Keratinocyte (primary cell): ENCODE results near the gene ATRNL1. TPM values are rescaled to one million over a fixed set of nuclear protein-coding genes. Genes with fewer than 3 reads are reported as not detected.

ENCODE experiments used
- DNase-seq: peaks from one replicate; pipeline ENCODE4 v3.0.0-alpha.2; 2011; ENCODE audit warnings: low read depth, missing footprints, low spot score
- FAIRE-seq: peaks from 2 replicates; lab custom pipeline; 2011; peaks lifted over from hg19 to GRCh38; lab: Jason Lieb, UNC
- H2AFZ ChIP-seq: 2 replicates; pipeline ENCODE4 v1.6.0; 2012; ENCODE audit warnings: low read length, control low read depth, inconsistent platforms; ENCODE audit not compliant: control insufficient read depth
- H3K27ac ChIP-seq: 2 replicates; pipeline ENCODE4 v1.5.1; 2011; ENCODE audit warnings: low read length; ENCODE audit not compliant: control insufficient read depth, insufficient read depth
- H3K27me3 ChIP-seq: 3 replicates; pipeline ENCODE4 v1.6.0; 2011; ENCODE audit warnings: low read length; ENCODE audit not compliant: control insufficient read depth, insufficient read depth; ENCODE audit errors: extremely low read depth
- H3K36me3 ChIP-seq, 2 experiments: 2 replicates in 1 of 2; 3 replicates in 1 of 2; pipeline ENCODE4 v1.5.1; 2011; ENCODE audit warnings: low read length in 2 of 2, mild to moderate bottlenecking in 1 of 2; ENCODE audit not compliant: control insufficient read depth in 2 of 2, insufficient read depth in 2 of 2; ENCODE audit errors: extremely low read depth in 1 of 2
- H3K4me1 ChIP-seq: 3 replicates; pipeline ENCODE4 v1.5.1; 2011; ENCODE audit warnings: low read length; ENCODE audit not compliant: control insufficient read depth, insufficient read depth; ENCODE audit errors: extremely low read depth
- H3K4me2 ChIP-seq: 3 replicates; pipeline ENCODE4 v1.6.0; 2011; ENCODE audit warnings: low read depth, low read length; ENCODE audit not compliant: control insufficient read depth, insufficient read depth; ENCODE audit errors: extremely low read depth
- H3K4me3 ChIP-seq, 3 experiments: fragments of 200-600 bp in 1 of 3; sonication (generic) in 1 of 3; 2 replicates in 2 of 3; 3 replicates in 1 of 3; pipeline ENCODE4 v1.5.1; 2011 to 2016; ENCODE audit warnings: low read length in 3 of 3, mild to moderate bottlenecking in 3 of 3, control low read depth in 2 of 3, inconsistent platforms in 1 of 3, low read depth in 1 of 3, mixed read lengths in 1 of 3, mixed run types in 1 of 3, moderate library complexity in 1 of 3; ENCODE audit not compliant: control insufficient read depth in 2 of 3, insufficient read depth in 2 of 3; ENCODE audit errors: extremely low read depth in 1 of 3
- H3K79me2 ChIP-seq: 2 replicates; pipeline ENCODE4 v1.6.0; 2012; ENCODE audit warnings: low read length; ENCODE audit not compliant: control insufficient read depth, insufficient read depth
- H3K9ac ChIP-seq: 3 replicates; pipeline ENCODE4 v1.6.0; 2011; ENCODE audit warnings: low read length; ENCODE audit not compliant: control insufficient read depth, insufficient read depth; ENCODE audit errors: extremely low read depth
- H3K9me1 ChIP-seq: 3 replicates; pipeline ENCODE4 v1.6.0; 2011; ENCODE audit warnings: low read length; ENCODE audit not compliant: control insufficient read depth, insufficient read depth; ENCODE audit errors: extremely low read depth
- H3K9me3 ChIP-seq: 2 replicates; pipeline ENCODE4 v1.5.1; 2012; ENCODE audit warnings: low read depth, low read length; ENCODE audit not compliant: control insufficient read depth
- H4K20me1 ChIP-seq: 3 replicates; pipeline ENCODE4 v1.6.0; 2011; ENCODE audit warnings: low read length; ENCODE audit not compliant: control insufficient read depth, insufficient read depth; ENCODE audit errors: extremely low read depth
- CTCF ChIP-seq, 3 experiments: IDR thresholded peaks in 1 of 3; conservative IDR thresholded peaks in 1 of 3; optimal IDR thresholded peaks in 1 of 3; 2 replicates in 2 of 3; 3 replicates in 1 of 3; pipeline versions ENCODE3 to v1.5.1; 2011; ENCODE audit warnings: low read length in 3 of 3, mild to moderate bottlenecking in 3 of 3, moderate library complexity in 2 of 3, control low read depth in 1 of 3, inconsistent platforms in 1 of 3; ENCODE audit not compliant: insufficient read depth in 2 of 3; ENCODE audit errors: extremely low read depth in 1 of 3
- EZH2 ChIP-seq: IDR thresholded peaks from one replicate; pipeline ENCODE4 v1.6.1; 2012; ENCODE audit warnings: inconsistent platforms, mild to moderate bottlenecking, low read length, moderate library complexity
- dilution Hi-C: fragments of 300-500 bp; cut with MboI; formaldehyde crosslinking; loops from one replicate; pipeline ENCODE4 v1.7.0; 2020; ENCODE audit warnings: low sequenced_read_pairs; ENCODE audit not compliant: extremely low pct_ligation_motif_present
- polyA plus RNA-seq, 5 experiments: library from polyadenylated mRNA; depleted of rRNA in 3 of 5; stranded (reverse) in 3 of 5; stranded (forward) in 1 of 5; unstranded in 1 of 5; fragments of >200 nt; gene quantifications; 1 replicate in 1 of 5; 2 replicates in 3 of 5; 3 replicates in 1 of 5; pipeline versions ENCODE4 v1.2.1 to v1.2.3, GENCODE V29; 2011 to 2012; ENCODE audit warnings: missing spikeins in 2 of 5, low read depth in 1 of 5, low replicate concordance in 1 of 5

Gene ATRNL1
- polyA plus RNA-seq, 1 donor (not counting 4 experiments of a cell fraction or from before 2014, with no cell fraction given) = 0.07 TPM

GRCh38 chr10:115998301-115998700 is 905.1 kb downstream of the ATRNL1 start:
- Histone ChIP-seq H3K9me3 (no peaks in the 10 kb centered on the region), H2AFZ (no peak overlapping the region), H3K9me1 (no peaks in the 10 kb centered on the region), H3K4me1 (no peaks in the 10 kb centered on the region), H3K27ac (no peak overlapping the region), H3K9ac (no peak overlapping the region), H3K27me3 (no peaks in the 10 kb centered on the region), H3K4me2 (no peak overlapping the region), H3K4me3 (no peak overlapping the region), H3K79me2 (no peaks in the 10 kb centered on the region), H4K20me1 (no peaks in the 10 kb centered on the region), H3K36me3 (no peaks in the 10 kb centered on the region)
- FAIRE-seq (no peak), DNase-seq (no peak)
- TF ChIP-seq CTCF (optimal IDR thresholded peaks at IDR 0.05 in 1 of 3, IDR thresholded peaks at IDR 0.05 in 1 of 3, conservative IDR thresholded peaks at IDR 0.05 in 1 of 3; ENCODE audit: extremely low read depth in 1 of 3, insufficient read depth in 2 of 3, low read length in 3 of 3) (no peak), EZH2 (no peak)
- dilution Hi-C loops = no loop called here

Other genes starting within 250 kb of the ATRNL1 start
- 12.6 to 20.5 TPM (median 14.3 TPM) in 3 replicates for gene TRUB1, start 155.2 kb upstream of the ATRNL1 start, polyA plus RNA-seq